RPMI8226 (cell line): Measurements from ENCODE around the gene SUPT4H1.

ENCODE experiments used
- DNase-seq: peaks from one replicate; pipeline ENCODE4 v3.0.0-alpha.2; 2015

SUPT4H1 gene

DNA sequence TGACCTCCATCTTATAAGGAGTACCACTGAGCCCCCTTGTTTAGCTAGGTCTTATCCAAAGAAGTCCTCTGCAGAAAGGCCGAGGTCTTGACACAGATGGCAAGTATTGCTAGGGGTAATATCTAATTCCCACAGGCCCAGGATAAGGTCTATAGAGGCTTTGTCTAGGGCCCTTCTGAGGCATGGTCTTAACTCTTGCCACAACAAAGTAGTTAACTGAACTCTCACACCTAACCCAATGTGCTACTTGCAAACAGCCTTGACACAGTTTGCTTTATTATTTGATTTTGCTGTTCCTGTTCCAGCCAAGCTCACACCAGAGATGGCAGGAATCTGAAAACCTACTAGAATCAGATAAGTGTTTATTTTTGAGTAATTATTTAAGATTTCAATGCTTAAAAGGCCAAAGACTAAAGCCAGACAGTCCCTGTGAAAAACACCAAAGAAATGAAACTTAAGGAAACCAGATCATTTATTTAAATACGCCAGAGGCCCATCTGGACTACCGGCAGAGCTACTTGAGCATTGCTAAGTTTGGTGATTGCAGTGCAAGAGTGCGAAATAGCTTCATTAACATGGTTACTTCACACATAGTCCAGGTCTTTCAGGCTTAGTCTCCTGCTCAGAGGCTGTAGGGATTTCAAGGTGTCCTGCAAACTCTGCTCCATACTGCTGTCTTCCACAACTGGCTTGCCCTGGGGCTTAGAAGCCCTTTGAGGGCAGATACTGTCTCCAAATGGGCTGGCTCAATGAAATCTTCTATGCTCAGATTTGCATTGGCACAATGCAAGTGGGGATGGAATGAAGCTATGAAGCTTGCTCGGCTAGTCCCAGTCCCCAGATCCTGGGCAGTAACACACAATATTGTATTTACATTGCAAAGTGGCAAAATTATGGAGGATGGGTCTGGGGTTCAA, 28.5 kb upstream of the SUPT4H1 start:
- no peak for DNase-seq

- DNase-seq, result no peak
Measured at GRCh38 chr17:58379511-58379824, 27.5 kb upstream of the SUPT4H1 start.

- DNase-seq, result no peak
Measured at GRCh38 chr17:58378733-58379510, 26.9 kb upstream of the SUPT4H1 start.

DNA sequence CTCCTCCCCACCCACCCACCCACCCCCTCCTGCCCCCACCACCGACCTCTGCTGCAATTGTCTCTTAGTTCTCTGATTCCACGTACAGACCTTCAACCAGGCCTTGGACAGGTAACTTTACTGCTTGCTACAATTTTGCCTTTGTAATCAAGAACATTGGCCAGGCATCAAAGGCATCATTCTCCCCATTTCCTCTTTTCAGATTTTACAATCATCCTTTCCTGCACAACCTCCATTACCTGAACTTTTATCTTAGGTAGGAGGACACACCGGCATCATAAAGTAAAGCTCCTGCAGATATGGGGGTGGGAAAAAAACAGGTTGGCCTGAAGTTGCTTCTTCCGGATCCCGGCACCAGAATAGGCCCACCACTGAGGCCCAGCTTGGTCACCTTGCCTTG, 25.7 kb upstream of the SUPT4H1 start:
- DNase-seq, result no peak

- DNase-seq, result no peak
Measured at GRCh38 chr17:58377093-58377601, 25.1 kb upstream of the SUPT4H1 start.

GRCh38 chr17:58376472-58377000, 24.5 kb upstream of the SUPT4H1 start:
- DNase-seq, result no peak

GRCh38 chr17:58375811-58376210, 23.8 kb upstream of the SUPT4H1 start:
- no peak for DNase-seq

DNA sequence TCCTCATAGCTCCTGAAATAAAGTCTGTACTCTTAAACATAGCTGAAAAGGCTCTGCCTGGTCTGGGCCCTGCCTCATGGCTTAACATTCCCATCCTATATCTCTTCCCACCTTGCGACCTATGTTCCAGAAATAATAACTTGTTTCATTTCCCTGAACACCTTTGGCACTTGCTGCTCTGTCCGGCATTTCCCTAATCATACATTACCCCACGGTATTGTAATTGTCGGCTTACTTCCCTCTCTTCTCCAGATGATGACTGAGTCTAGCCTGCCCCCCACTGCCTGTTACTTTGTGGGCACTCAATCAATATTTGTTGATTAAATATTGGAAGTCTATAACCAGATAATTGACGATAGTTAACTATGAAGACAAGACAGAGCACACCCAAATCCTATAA, 23.3 kb upstream of the SUPT4H1 start:
- no peak for DNase-seq

GRCh38 chr17:58373923-58374322, 21.9 kb upstream of the SUPT4H1 start:
- no peak for DNase-seq

GRCh38 chr17:58373003-58373402, 21.0 kb upstream of the SUPT4H1 start:
- no peak for DNase-seq

GRCh38 chr17:58371300-58371950, 19.4 kb upstream of the SUPT4H1 start:
- no peak for DNase-seq

DNA sequence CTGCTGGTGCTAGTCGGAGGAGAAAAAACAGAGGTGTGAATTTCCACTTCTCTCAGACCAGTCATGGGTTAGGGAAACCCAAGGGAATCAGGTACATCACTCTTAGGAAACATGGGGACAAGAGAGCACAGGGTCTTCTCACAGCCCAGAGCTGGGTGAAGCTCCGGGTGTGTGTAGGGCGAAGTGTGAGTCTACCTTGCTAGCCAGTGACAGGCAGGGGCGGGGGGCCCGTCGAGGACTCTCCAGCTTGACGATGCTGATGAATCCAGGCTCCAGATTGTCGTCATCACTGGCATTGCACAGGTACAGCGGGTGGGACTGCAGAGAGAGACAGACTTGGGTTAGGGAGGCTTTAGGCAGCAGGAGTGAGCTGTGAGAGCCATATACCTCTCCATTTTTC, 18.7 kb upstream of the SUPT4H1 start:
- no peak for DNase-seq

DNA sequence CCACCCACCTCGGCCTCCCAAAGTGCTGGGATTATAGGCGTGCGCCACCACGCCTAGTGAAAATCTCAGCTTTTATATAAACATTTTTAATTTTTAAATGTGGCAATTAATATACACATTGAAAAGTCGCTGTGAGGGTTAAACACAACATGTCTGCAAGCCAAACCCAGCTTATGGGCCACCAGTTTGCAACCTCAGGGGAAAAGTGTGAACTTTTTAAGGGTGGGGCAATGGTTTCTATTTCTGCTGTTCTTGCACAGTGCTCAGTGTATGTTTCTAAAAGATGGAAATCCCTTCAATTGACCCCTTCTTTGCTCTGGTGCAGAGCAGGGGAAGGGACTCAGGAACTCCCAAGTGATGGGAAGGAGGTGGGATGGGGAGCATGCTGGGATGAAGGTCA, 18.3 kb upstream of the SUPT4H1 start:
- no peak for DNase-seq

DNA sequence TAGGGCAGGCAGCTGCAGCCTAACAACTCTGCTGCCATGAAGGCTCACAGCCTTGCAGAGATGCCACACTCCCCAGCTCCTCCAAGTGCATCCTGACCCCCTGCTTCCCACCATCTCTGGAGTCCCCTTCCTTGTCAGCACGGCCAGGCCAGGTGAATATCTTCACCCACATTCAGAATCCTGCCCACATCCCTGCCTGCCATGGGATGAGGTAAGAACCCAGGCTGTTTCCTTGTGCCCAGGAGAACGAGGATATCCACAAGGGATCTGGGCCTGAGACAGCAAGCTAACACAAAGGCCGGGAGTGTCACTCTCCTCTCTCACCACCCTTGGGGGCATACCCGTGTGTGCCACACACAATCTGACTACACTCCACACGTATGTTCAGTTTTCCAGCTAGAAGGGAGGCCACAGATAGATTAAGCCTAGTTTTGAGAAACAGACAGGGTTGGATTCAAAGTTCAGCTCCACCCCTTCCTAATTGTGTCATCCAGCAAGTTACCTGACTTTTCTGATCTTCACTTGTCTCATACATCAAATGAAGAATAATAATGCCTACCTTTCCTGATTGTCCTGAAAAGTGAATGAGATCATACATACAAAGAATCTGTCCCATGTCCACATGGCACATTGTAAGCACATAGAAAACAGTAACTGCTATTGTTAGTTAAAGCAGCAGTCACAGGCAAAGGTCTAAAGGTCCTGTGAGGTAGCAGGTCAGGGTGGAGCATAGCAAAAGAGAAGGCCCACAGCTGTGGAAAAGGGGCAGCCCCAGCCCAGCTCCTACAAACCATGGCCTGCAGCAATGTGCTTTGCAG, 17.4 kb upstream of the SUPT4H1 start:
- DNase-seq, result no peak

DNA sequence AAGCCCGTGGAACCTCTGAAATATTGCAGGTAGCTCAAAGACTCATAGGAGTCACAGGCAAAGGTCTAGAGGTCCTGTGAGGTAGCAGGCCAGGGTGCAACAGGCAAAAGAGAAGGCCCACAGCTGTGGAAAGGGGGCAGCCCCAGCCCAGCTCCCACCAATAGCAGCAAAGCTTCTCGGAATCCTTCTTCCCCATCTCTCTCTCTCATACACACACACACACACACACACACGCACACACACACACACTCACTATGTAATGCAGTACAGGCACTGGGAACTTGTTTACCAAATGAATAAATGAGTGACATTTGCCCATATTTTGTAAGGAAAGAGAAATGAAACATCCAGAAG, 16.8 kb upstream of the SUPT4H1 start:
- no peak for DNase-seq

- no peak for DNase-seq
Measured at GRCh38 chr17:58367461-58367860, 15.5 kb upstream of the SUPT4H1 start.

- peak; percentile 26 for DNase-seq
Measured at GRCh38 chr17:58365980-58366595, 14.1 kb upstream of the SUPT4H1 start.

GRCh38 chr17:58365185-58365979, 13.4 kb upstream of the SUPT4H1 start:
- no peak for DNase-seq

DNA sequence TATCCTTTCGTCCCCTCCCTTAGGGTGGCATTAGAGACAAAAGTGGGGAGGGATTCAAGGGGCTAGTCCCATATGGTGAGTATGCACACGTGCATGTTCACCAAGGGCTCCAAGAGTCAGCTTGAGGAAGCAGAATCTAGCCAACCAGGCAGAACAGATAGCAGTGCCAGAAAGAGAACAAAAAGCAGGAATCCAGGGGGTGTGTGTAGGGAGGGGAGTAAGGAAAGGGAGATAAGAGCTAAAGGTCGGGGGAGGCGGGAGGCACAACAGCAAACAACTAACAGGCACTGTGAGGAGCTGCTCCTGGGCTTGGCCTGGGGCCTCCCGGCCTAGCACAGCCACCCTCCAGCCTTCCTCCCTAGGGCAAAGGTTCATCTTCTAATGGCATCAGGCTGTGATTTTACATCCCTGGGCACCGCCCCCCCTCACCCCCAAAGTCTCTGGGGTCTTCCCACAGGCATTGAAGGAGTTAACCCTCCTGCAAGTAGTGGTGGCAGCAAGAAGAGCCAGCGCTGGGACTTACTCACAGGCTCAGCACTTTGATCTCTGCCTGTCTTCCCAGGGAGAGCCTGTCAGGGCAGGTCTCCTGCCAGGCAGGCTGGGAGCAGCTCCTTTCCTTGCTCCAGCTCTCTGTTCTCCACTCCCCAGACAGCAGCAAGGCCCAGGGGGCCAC, 12.4 kb upstream of the SUPT4H1 start:
- DNase-seq, result no peak

GRCh38 chr17:58363457-58364185, 11.6 kb upstream of the SUPT4H1 start:
- no peak for DNase-seq
